ENCODE measurements around the gene FBLN1.

GRCh38 chr22:45594123-45594941, 91.6 kb downstream of the FBLN1 start:
- no peak for TF ChIP-seq CTCF (IDR thresholded peaks at IDR 0.05)
- TF ChIP-seq POLR2A (IDR thresholded peaks at IDR 0.05) = no peak
